Measurements from ENCODE around the gene MCMBP. TPM values are rescaled to one million over a fixed set of nuclear protein-coding genes. Genes with fewer than 3 reads are reported as not detected.

The MCMBP gene
- total RNA-seq, 1 experiment from 2014 or later = 87.1 TPM

- Mint-ChIP-seq H3K9me3 (no peaks in the 10 kb centered on the region), H3K4me1 (no peaks in the 10 kb centered on the region), H3K27me3 (ENCODE audit: low read depth) (no peaks in the 10 kb centered on the region), H3K36me3 (ENCODE audit: insufficient read depth in 1 of 3, low read depth in 3 of 3) (peaks cover 18 to 85% (median 67%) of the 10 kb centered on the region in 3 experiments; a peak in 6 of 7 replicates), H3K27ac (no peak overlapping the region), H3K4me3 (no peak overlapping the region)
- Histone ChIP-seq H2BK5ac (ENCODE audit: insufficient read length, low read length) (no peak overlapping the region), H3K27me3 (ENCODE audit: insufficient read depth, low read length) (no peaks in the 10 kb centered on the region), H3K9ac (ENCODE audit: extremely low read depth, insufficient read length, low read length) (no peak overlapping the region), H2AK5ac (ENCODE audit: insufficient read length, low read length) (no peak overlapping the region), H3K14ac (ENCODE audit: insufficient read depth, low read length) (no peak overlapping the region), H2BK20ac (ENCODE audit: low read depth, low read length, poor library complexity, severe bottlenecking) (no peak overlapping the region), H3K4ac (ENCODE audit: low read depth, low read length) (no peak overlapping the region), H4K5ac (ENCODE audit: insufficient read length, low read depth, low read length) (no peak overlapping the region), H2BK15ac (ENCODE audit: low read depth, low read length) (no peak overlapping the region), H3K27ac (ENCODE audit: insufficient read length, low read depth, low read length) (no peak overlapping the region), H2BK12ac (ENCODE audit: insufficient read length, low read depth, low read length) (no peak overlapping the region), H3K4me1 (ENCODE audit: insufficient read depth, low read length) (no peaks in the 10 kb centered on the region), H3K56ac (ENCODE audit: insufficient read length, low read depth, low read length) (no peak overlapping the region), H3K23ac (ENCODE audit: insufficient read length, low read depth, low read length) (no peak overlapping the region), H3T11ph (ENCODE audit: low read length) (no peak overlapping the region), H3K9me3 (ENCODE audit: control insufficient read depth, low read depth, low read length) (no peaks in the 10 kb centered on the region), H3K18ac (ENCODE audit: insufficient read length, low read depth, low read length) (no peak overlapping the region), H3K79me1 (ENCODE audit: insufficient read depth, low read depth, low read length, poor library complexity, severe bottlenecking) (no peaks in the 10 kb centered on the region), H4K91ac (ENCODE audit: insufficient read length, low read depth, low read length) (no peak overlapping the region), H4K8ac (replicated peaks; ENCODE audit: insufficient read length, low read depth, low read length) (no peak overlapping the region), H4K20me1 (ENCODE audit: control insufficient read depth, insufficient read depth, insufficient read length) (no peaks in the 10 kb centered on the region), H3K4me2 (ENCODE audit: insufficient read depth, insufficient read length, low read length) (no peak overlapping the region), H2BK120ac (ENCODE audit: low read depth, low read length, poor library complexity, severe bottlenecking) (no peak overlapping the region), H3K23me2 (ENCODE audit: insufficient read length, low read depth, low read length, poor library complexity, severe bottlenecking) (no peaks in the 10 kb centered on the region), H3K79me2 (ENCODE audit: insufficient read depth, low read length) (no peaks in the 10 kb centered on the region), H2AFZ (ENCODE audit: low read length) (no peak overlapping the region)
- no peak for DNase-seq
- no CpG with 5 or more reads among the region's 3 CpGs for WGBS (ENCODE audit: extremely low coverage, insufficient read length, low lambda C conversion rate)
- TF ChIP-seq CTCF (conservative IDR thresholded peaks at IDR 0.05) = no peak
Measured at GRCh38 chr10:119917777-119918176, 45.1 kb upstream of the MCMBP start.
